HCT116 (cell line): ENCODE measurements around the gene TCF7L1. TPM values are rescaled to one million over a fixed set of nuclear protein-coding genes. Genes with fewer than 3 reads are reported as not detected.

Source experiments
- ATAC-seq: fragments of 200-7000 bp; cut with Tn5 transposase; 2 replicates; pipeline ENCODE4 v1.9.1; 2020; ENCODE audit warnings: mild to moderate bottlenecking, moderate library complexity
- BruUV-seq: library from RNA; stranded (reverse); fragments of 400-500 nt; replicated peaks from 2 replicates; lab custom pipeline; 2021; lab: Mats Ljungman, UMichigan
- CTCF ChIA-PET: fragments of 300-600 bp; sonication (Branson Sonifier 250); formaldehyde crosslinking; loops from one replicate; lab custom pipeline; 2021; ENCODE audit warnings: antibody characterized with exemption; lab: Charles Lee
- POLR2A ChIA-PET: fragments of 300-600, 350-600 bp; sonication (Branson Sonifier 250); formaldehyde crosslinking; loops from one replicate; lab custom pipeline; 2021; ENCODE audit warnings: antibody characterized with exemption; lab: Charles Lee
- RAD21 ChIA-PET, 2 experiments: fragments of 300-600 bp; sonication (Branson Sonifier 250); formaldehyde crosslinking; loops; one replicate each; lab custom pipeline; 2023; ENCODE audit warnings: low total read pairs in 2 of 2; ENCODE audit not compliant: uncharacterized antibody in 2 of 2, unreplicated experiment in 2 of 2, low non-redundant PET in 1 of 2; lab: Charles Lee
- DNase-seq: peaks from one replicate; pipeline ENCODE4 v3.0.0-alpha.2; 2010; ENCODE audit warnings: low read depth, low spot score
- H2AFZ ChIP-seq: fragments of 200-600 bp; shearing (Covaris generic), sonication (generic); 2 replicates; pipeline ENCODE4 v1.6.1; 2017; ENCODE audit warnings: low read depth, mixed run types, mixed read lengths, antibody characterized with exemption, low read length; ENCODE audit not compliant: poor library complexity, severe bottlenecking
- H3K27ac ChIP-seq: 2 replicates; pipeline ENCODE4 v1.5.1; 2012; ENCODE audit warnings: low read depth, low read length
- H3K27me3 ChIP-seq: fragments of 200-600 bp; sonication (generic); 2 replicates; pipeline ENCODE4 v1.6.1; 2016; ENCODE audit warnings: mixed run types, low read length, mixed read lengths; ENCODE audit not compliant: insufficient read depth
- H3K36me3 ChIP-seq, 2 experiments: fragments of 200-500 bp in 1 of 2; fragments of 200-600 bp in 1 of 2; sonication (Bioruptor generic) in 1 of 2; sonication (generic) in 1 of 2; 2 replicates each; pipeline versions ENCODE4 v1.5.1 to v1.6.1; 2014 to 2016; ENCODE audit warnings: low read length in 2 of 2, inconsistent platforms in 1 of 2, mixed read lengths in 1 of 2, mixed run types in 1 of 2; ENCODE audit not compliant: insufficient read depth in 2 of 2, control insufficient read depth in 1 of 2
- H3K4me1 ChIP-seq, 2 experiments: fragments of 200-600 bp in 1 of 2; sonication (generic) in 1 of 2; 2 replicates each; pipeline versions ENCODE4 v1.5.1 to v1.6.1; 2012 to 2017; ENCODE audit warnings: low read length in 2 of 2, inconsistent platforms in 1 of 2, mild to moderate bottlenecking in 1 of 2, mixed read lengths in 1 of 2, mixed run types in 1 of 2, moderate library complexity in 1 of 2; ENCODE audit not compliant: insufficient read depth in 2 of 2, control insufficient read depth in 1 of 2
- H3K4me2 ChIP-seq: fragments of 200-600 bp; sonication (generic); 2 replicates; pipeline ENCODE4 v1.6.1; 2017; ENCODE audit warnings: mixed run types, low read length, mixed read lengths
- H3K4me3 ChIP-seq, 2 experiments: fragments of 200-600 bp in 1 of 2; sonication (generic) in 1 of 2; replicated peaks in 1 of 2; 2 replicates each; pipeline ENCODE4 v1.5.1; 2011 to 2016; ENCODE audit warnings: low read length in 2 of 2, control low read depth in 1 of 2, low read depth in 1 of 2, mild to moderate bottlenecking in 1 of 2, mixed read lengths in 1 of 2, mixed run types in 1 of 2
- H3K79me2 ChIP-seq: fragments of 200-600 bp; sonication (generic); 2 replicates; pipeline ENCODE4 v1.6.1; 2017; ENCODE audit warnings: mild to moderate bottlenecking, mixed run types, low read length, moderate library complexity, mixed read lengths; ENCODE audit not compliant: insufficient read depth
- H3K9ac ChIP-seq: fragments of 200-600 bp; sonication (generic); 2 replicates; pipeline ENCODE4 v1.6.1; 2016; ENCODE audit warnings: low read length, mixed read lengths
- H3K9me2 ChIP-seq: fragments of 200-600 bp; sonication (generic), shearing (Covaris generic); 2 replicates; pipeline ENCODE4 v1.6.1; 2017; ENCODE audit warnings: mixed run types, mild to moderate bottlenecking, moderate library complexity; ENCODE audit not compliant: insufficient read depth
- H3K9me3 ChIP-seq, 2 experiments: fragments of 200-500 bp in 1 of 2; fragments of 200-600 bp in 1 of 2; sonication (Bioruptor generic) in 1 of 2; sonication (generic) in 1 of 2; 2 replicates each; pipeline ENCODE4 v1.6.1; 2014 to 2017; ENCODE audit warnings: low read length in 2 of 2, mixed read lengths in 2 of 2, inconsistent platforms in 1 of 2, low read depth in 1 of 2, mild to moderate bottlenecking in 1 of 2, mixed run types in 1 of 2, moderate library complexity in 1 of 2; ENCODE audit not compliant: control insufficient read depth in 1 of 2, insufficient read depth in 1 of 2
- H4K20me1 ChIP-seq: fragments of 200-600 bp; sonication (generic), shearing (Covaris generic); 2 replicates; pipeline ENCODE4 v1.6.1; 2017; ENCODE audit warnings: mixed run types, mild to moderate bottlenecking, moderate library complexity; ENCODE audit not compliant: insufficient read depth
- EGR1 ChIP-seq: IDR thresholded peaks from 2 replicates; pipeline ENCODE4 v1.6.1; 2012; ENCODE audit warnings: low read depth
- EZH2 ChIP-seq: fragments of 200-600 bp; sonication (generic); IDR thresholded peaks from 2 replicates; pipeline ENCODE4 v1.6.1; 2017; ENCODE audit warnings: antibody characterized with exemption, mixed run types
- FOSL1 ChIP-seq: IDR thresholded peaks from 2 replicates; pipeline ENCODE4 v1.6.1; 2012; ENCODE audit warnings: low read depth
- JUND ChIP-seq: IDR thresholded peaks from 2 replicates; pipeline ENCODE4 v1.6.1; 2012
- SIN3A ChIP-seq: IDR thresholded peaks from 2 replicates; pipeline ENCODE4 v1.6.1; 2012; ENCODE audit warnings: low read depth
- ZFX ChIP-seq: fragments of 450-650 bp; IDR thresholded peaks from 2 replicates; pipeline ENCODE4 v1.6.1; 2017
- intact Hi-C: fragments of 100-400 bp; cut with micrococcal nuclease; formaldehyde crosslinking; loops from 2 replicates; pipeline ENCODE4 v1.10.0; 2022
- total RNA-seq: library from RNA; stranded (reverse); gene quantifications from one replicate; pipeline ENCODE4 v1.2.1, GENCODE V29; 2021; ENCODE audit not compliant: unreplicated experiment
- TF ChIP-seq, protein P1 (sequence below): IDR thresholded peaks from 2 replicates; pipeline ENCODE4 v1.6.1; 2012; ENCODE audit warnings: low read depth
- TF ChIP-seq, protein P2 (sequence below), 3 experiments: fragments of 200-600 bp in 1 of 3; sonication (generic) in 1 of 3; IDR thresholded peaks in 2 of 3; conservative IDR thresholded peaks in 1 of 3; 2 replicates each; pipeline ENCODE4 v1.5.1; 2012 to 2017; ENCODE audit warnings: low read depth in 2 of 3, low read length in 2 of 3, antibody characterized with exemption in 1 of 3, borderline replicate concordance in 1 of 3, control low read depth in 1 of 3, mild to moderate bottlenecking in 1 of 3, mixed read lengths in 1 of 3, mixed run types in 1 of 3, moderate library complexity in 1 of 3; ENCODE audit not compliant: insufficient read depth in 1 of 3
- TF ChIP-seq, protein P3 (sequence below): IDR thresholded peaks from 2 replicates; pipeline ENCODE4 v1.6.1; 2012

The TCF7L1 gene
- total RNA-seq, 1 experiment from 2014 or later, result 10.3 TPM

DNA sequence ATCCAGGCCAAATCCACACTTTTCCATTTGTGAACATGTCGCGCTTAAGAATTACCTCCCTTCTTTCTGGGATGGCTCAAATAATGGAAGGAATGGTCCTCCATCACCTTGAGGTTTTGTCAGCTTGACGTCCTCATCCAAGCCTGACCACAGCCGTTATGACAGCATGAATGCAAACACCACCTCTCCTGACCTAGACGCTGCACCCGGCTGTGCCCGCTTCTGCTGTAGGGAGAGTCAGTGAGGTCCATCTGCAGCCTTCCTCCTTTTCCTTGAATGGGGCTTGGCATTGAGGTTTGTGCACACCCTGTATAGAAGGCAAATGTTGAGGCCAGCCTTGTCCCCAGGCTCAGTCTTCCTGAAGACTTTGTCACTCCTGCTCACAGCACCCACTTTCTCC lies 109.1 kb downstream of the TCF7L1 start:
- ATAC-seq (no peak), DNase-seq (no peak)
- POLR2A ChIA-PET, result no interaction called here
- Histone ChIP-seq H3K27ac (no peak overlapping the region), H3K9me3 (no peaks in the 10 kb centered on the region), H4K20me1 (no peaks in the 10 kb centered on the region), H3K4me1 (no peaks in the 10 kb centered on the region; a peak in 1 of 4 replicates), H3K9ac (no peak overlapping the region), H3K36me3 (no peaks in the 10 kb centered on the region), H3K27me3 (no peaks in the 10 kb centered on the region), H3K4me3 (no peak overlapping the region), H2AFZ (no peak overlapping the region), H3K9me2 (no peaks in the 10 kb centered on the region), H3K4me2 (no peak overlapping the region), H3K79me2 (no peaks in the 10 kb centered on the region)
- TF ChIP-seq EGR1 (no peak), SIN3A (no peak), JUND (no peak), FOSL1 (no peak), ZFX (no peak), EZH2 (no peak)
- TF ChIP-seq, protein P1, sequence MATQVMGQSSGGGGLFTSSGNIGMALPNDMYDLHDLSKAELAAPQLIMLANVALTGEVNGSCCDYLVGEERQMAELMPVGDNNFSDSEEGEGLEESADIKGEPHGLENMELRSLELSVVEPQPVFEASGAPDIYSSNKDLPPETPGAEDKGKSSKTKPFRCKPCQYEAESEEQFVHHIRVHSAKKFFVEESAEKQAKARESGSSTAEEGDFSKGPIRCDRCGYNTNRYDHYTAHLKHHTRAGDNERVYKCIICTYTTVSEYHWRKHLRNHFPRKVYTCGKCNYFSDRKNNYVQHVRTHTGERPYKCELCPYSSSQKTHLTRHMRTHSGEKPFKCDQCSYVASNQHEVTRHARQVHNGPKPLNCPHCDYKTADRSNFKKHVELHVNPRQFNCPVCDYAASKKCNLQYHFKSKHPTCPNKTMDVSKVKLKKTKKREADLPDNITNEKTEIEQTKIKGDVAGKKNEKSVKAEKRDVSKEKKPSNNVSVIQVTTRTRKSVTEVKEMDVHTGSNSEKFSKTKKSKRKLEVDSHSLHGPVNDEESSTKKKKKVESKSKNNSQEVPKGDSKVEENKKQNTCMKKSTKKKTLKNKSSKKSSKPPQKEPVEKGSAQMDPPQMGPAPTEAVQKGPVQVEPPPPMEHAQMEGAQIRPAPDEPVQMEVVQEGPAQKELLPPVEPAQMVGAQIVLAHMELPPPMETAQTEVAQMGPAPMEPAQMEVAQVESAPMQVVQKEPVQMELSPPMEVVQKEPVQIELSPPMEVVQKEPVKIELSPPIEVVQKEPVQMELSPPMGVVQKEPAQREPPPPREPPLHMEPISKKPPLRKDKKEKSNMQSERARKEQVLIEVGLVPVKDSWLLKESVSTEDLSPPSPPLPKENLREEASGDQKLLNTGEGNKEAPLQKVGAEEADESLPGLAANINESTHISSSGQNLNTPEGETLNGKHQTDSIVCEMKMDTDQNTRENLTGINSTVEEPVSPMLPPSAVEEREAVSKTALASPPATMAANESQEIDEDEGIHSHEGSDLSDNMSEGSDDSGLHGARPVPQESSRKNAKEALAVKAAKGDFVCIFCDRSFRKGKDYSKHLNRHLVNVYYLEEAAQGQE, result no peak
- TF ChIP-seq, protein P2, sequence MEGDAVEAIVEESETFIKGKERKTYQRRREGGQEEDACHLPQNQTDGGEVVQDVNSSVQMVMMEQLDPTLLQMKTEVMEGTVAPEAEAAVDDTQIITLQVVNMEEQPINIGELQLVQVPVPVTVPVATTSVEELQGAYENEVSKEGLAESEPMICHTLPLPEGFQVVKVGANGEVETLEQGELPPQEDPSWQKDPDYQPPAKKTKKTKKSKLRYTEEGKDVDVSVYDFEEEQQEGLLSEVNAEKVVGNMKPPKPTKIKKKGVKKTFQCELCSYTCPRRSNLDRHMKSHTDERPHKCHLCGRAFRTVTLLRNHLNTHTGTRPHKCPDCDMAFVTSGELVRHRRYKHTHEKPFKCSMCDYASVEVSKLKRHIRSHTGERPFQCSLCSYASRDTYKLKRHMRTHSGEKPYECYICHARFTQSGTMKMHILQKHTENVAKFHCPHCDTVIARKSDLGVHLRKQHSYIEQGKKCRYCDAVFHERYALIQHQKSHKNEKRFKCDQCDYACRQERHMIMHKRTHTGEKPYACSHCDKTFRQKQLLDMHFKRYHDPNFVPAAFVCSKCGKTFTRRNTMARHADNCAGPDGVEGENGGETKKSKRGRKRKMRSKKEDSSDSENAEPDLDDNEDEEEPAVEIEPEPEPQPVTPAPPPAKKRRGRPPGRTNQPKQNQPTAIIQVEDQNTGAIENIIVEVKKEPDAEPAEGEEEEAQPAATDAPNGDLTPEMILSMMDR (IDR thresholded peaks at IDR 0.05 in 2 of 3, conservative IDR thresholded peaks at IDR 0.05 in 1 of 3; ENCODE audit: borderline replicate concordance in 1 of 3, insufficient read depth in 1 of 3, low read depth in 2 of 3, low read length in 2 of 3), result no peak
- TF ChIP-seq, protein P3, sequence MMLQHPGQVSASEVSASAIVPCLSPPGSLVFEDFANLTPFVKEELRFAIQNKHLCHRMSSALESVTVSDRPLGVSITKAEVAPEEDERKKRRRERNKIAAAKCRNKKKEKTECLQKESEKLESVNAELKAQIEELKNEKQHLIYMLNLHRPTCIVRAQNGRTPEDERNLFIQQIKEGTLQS, result no peak
- CTCF ChIA-PET, result no interaction called here
- RAD21 ChIA-PET, result no interaction called here
- no TSS peak for BruUV-seq
- intact Hi-C loops, result no loop called here
